ENCODE results near the gene NRXN3. TPM values are rescaled to one million over a fixed set of nuclear protein-coding genes. Genes with fewer than 3 reads are reported as not detected.

Gene NRXN3
- total and polyA plus RNA-seq, 2 of the 4 experiments (the other 2 are of a cell fraction): 4.8 to 25.1 TPM

DNA sequence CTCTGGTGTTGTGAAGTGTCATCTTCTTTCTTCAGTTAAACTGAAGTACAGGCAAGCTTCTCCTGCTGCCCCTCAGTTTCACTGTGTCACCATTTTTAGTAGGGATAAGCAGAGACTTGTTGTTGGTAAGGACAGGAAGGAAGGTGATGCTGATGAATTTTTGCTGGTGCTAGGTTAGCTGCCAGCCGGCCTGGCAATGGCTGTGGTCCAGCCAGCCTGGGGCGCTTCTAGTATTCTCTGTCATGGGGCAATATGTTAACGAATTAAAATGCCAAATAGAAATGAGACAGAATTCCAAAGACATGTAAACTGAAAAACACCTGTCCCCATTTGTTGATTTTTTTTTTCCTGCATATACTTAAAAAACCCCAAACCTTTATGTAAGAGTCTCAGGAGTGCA is 1438.3 kb downstream of the NRXN3 start:
- no TSS peak for BruUV-seq (replicated peaks)
- intact Hi-C loops (cut with micrococcal nuclease) (no loop called here), dilution Hi-C loops (cut with HindIII; ENCODE audit: low sequenced_read_pairs, unreplicated experiment) (no loop called here), in situ Hi-C loops (cut with MboI; ENCODE audit: low sequenced_read_pairs) (no loop called here)
- no peaks in the 10 kb centered on the region for H3K36me3 ChIP-seq (ENCODE audit: control insufficient read depth, insufficient read depth, low read length)
- H3K27ac ChIP-seq (ENCODE audit: insufficient read depth, low read length): no peak overlapping the region
- ChIA-PET CTCF (no interaction called here), POLR2A (ENCODE audit: unreplicated experiment) (no interaction called here)
- no peaks in the 10 kb centered on the region for H3K4me1 ChIP-seq (ENCODE audit: control insufficient read depth, insufficient read depth, low read length)
- no peak overlapping the region for H3K56ac ChIP-seq (ENCODE audit: extremely low read depth, insufficient read depth, low read length)
- no peak overlapping the region for H3K9ac ChIP-seq (ENCODE audit: low read depth, low read length)
- H2AK5ac ChIP-seq (ENCODE audit: low read depth, low read length): no peak overlapping the region
- no peaks in the 10 kb centered on the region for H3K9me3 ChIP-seq (ENCODE audit: control insufficient read depth, insufficient read depth, low read length)
- H3K4ac ChIP-seq (ENCODE audit: low read depth, low read length): no peak overlapping the region
- no peak overlapping the region for H2BK5ac ChIP-seq (ENCODE audit: low read depth, low read length, poor library complexity, severe bottlenecking)
- H4K20me1 ChIP-seq (ENCODE audit: insufficient read depth, low read length): no peaks in the 10 kb centered on the region
- no peak for DNase-seq
- no peak overlapping the region for H2BK120ac ChIP-seq (ENCODE audit: low read depth, low read length)
- H4K91ac ChIP-seq (ENCODE audit: insufficient read depth, low read depth, low read length): no peak overlapping the region
- H3K14ac ChIP-seq (replicated peaks; ENCODE audit: low read depth, low read length): no peak overlapping the region
- H3K18ac ChIP-seq (ENCODE audit: low read depth, low read length): no peak overlapping the region
- no peak overlapping the region for H3K4me3 ChIP-seq (ENCODE audit: insufficient read depth, low read depth, low read length)
- no CpG with 5 or more reads among the region's 3 CpGs for WGBS, 2 experiments (ENCODE audit: extremely low coverage in 2 of 2, insufficient read length in 1 of 2)
- H2BK20ac ChIP-seq (ENCODE audit: low read depth, low read length): no peak overlapping the region
- no peak overlapping the region for H3K4me2 ChIP-seq (ENCODE audit: low read depth, low read length)
- TF ChIP-seq RCOR1 (IDR thresholded peaks at IDR 0.05; ENCODE audit: insufficient replicate concordance, low read length) (no peak), CEBPB (IDR thresholded peaks at IDR 0.05; ENCODE audit: low read depth, low read length) (no peak), ELK1 (IDR thresholded peaks at IDR 0.05; ENCODE audit: borderline replicate concordance, low read depth, low read length) (no peak), FOS (IDR thresholded peaks at IDR 0.05; ENCODE audit: low read depth, low read length) (no peak), RFX5 (IDR thresholded peaks at IDR 0.05; ENCODE audit: low read depth, low read length) (no peak), CHD1 (IDR thresholded peaks at IDR 0.05; ENCODE audit: low read depth, low read length) (no peak), POLR2A (IDR thresholded peaks at IDR 0.05; ENCODE audit: low read depth, low read length) (no peak), CTCF (conservative IDR thresholded peaks at IDR 0.05; ENCODE audit: low read depth, low read length) (no peak), MAFK (IDR thresholded peaks at IDR 0.05; ENCODE audit: low read depth, low read length) (no peak), MAZ (IDR thresholded peaks at IDR 0.05; ENCODE audit: borderline replicate concordance, low read depth, low read length) (no peak), MXI1 (IDR thresholded peaks at IDR 0.05; ENCODE audit: borderline replicate concordance, low read depth, low read length) (no peak), SMC3 (IDR thresholded peaks at IDR 0.05; ENCODE audit: low read depth, low read length) (no peak), NFE2L2 (IDR thresholded peaks at IDR 0.05; ENCODE audit: low read depth, low read length) (no peak), BHLHE40 (IDR thresholded peaks at IDR 0.05; ENCODE audit: low read depth, low read length) (no peak), RAD21 (IDR thresholded peaks at IDR 0.05; ENCODE audit: low read length) (no peak)
- TF ChIP-seq, protein P1, sequence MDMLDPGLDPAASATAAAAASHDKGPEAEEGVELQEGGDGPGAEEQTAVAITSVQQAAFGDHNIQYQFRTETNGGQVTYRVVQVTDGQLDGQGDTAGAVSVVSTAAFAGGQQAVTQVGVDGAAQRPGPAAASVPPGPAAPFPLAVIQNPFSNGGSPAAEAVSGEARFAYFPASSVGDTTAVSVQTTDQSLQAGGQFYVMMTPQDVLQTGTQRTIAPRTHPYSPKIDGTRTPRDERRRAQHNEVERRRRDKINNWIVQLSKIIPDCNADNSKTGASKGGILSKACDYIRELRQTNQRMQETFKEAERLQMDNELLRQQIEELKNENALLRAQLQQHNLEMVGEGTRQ (IDR thresholded peaks at IDR 0.05; ENCODE audit: low read depth, low read length): no peak
- H2AFZ ChIP-seq (replicated peaks; ENCODE audit: low read length, poor library complexity): no peak overlapping the region
- no peak overlapping the region for H3K23ac ChIP-seq (ENCODE audit: low read depth, low read length)
- H4K8ac ChIP-seq (ENCODE audit: low read depth in 2 of 2, low read length in 2 of 2): no peak overlapping the region
- no peak overlapping the region; the same call in 2 of the 3 replicates for H2BK15ac ChIP-seq (ENCODE audit: low read depth, low read length)
- no peak overlapping the region for H2AK9ac ChIP-seq (replicated peaks; ENCODE audit: low read depth, low read length, poor library complexity)
- no peaks in the 10 kb centered on the region for H3K27me3 ChIP-seq (ENCODE audit: control insufficient read depth, insufficient read depth, low read length)
- H3K9me1 ChIP-seq (ENCODE audit: insufficient read depth, low read length): no peaks in the 10 kb centered on the region; the same call in 1 of the 2 replicates
- H4K5ac ChIP-seq (ENCODE audit: low read depth, low read length): no peak overlapping the region
- no peaks in the 10 kb centered on the region for H3K79me1 ChIP-seq (ENCODE audit: low read depth in 1 of 2, low read length in 2 of 2)
- ATAC-seq (ENCODE audit: low read depth): no peak

Data from IMR-90 (cell line).